ENCODE measurements around the gene TNS2.
"Not testable (repeated sequence)": the region's sequence is repeated elsewhere in the genome, so short reads cannot be mapped to it uniquely, and the experiment has no call there.

TNS2 gene

DNA sequence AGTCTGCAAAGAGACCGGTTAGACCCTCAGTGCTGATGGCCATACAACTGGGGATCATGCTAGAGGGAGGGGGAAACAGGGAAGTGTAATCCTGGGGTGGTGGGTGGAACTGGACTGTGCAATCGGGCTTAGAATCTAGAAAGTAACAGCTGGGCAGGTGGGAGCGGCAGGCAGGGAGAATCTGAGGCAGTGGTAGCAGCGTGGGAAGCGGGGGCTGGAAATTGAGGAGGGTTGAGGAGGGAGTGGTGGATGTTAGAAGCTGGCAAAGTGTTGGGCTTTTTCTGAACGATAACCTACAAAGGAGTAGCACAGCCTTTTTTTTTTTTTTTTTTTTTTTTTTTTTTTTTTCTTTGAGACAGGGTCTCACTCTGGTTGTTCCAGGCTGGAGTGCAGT, 44.5 kb downstream of the TNS2 start:
- no peak for DNase-seq
- Mint-ChIP-seq H3K4me3 (no peak overlapping the region), H3K27me3 (ENCODE audit: low read depth, poor library complexity) (peaks cover 62% of the 10 kb centered on the region), H3K27ac (no peak overlapping the region), H3K4me1 (peaks cover 44% of the 10 kb centered on the region), H3K36me3 (ENCODE audit: low read depth) (no peaks in the 10 kb centered on the region), H3K9me3 (no peaks in the 10 kb centered on the region)
- TF ChIP-seq, protein P1, sequence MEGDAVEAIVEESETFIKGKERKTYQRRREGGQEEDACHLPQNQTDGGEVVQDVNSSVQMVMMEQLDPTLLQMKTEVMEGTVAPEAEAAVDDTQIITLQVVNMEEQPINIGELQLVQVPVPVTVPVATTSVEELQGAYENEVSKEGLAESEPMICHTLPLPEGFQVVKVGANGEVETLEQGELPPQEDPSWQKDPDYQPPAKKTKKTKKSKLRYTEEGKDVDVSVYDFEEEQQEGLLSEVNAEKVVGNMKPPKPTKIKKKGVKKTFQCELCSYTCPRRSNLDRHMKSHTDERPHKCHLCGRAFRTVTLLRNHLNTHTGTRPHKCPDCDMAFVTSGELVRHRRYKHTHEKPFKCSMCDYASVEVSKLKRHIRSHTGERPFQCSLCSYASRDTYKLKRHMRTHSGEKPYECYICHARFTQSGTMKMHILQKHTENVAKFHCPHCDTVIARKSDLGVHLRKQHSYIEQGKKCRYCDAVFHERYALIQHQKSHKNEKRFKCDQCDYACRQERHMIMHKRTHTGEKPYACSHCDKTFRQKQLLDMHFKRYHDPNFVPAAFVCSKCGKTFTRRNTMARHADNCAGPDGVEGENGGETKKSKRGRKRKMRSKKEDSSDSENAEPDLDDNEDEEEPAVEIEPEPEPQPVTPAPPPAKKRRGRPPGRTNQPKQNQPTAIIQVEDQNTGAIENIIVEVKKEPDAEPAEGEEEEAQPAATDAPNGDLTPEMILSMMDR (IDR thresholded peaks at IDR 0.05) = no peak

DNA sequence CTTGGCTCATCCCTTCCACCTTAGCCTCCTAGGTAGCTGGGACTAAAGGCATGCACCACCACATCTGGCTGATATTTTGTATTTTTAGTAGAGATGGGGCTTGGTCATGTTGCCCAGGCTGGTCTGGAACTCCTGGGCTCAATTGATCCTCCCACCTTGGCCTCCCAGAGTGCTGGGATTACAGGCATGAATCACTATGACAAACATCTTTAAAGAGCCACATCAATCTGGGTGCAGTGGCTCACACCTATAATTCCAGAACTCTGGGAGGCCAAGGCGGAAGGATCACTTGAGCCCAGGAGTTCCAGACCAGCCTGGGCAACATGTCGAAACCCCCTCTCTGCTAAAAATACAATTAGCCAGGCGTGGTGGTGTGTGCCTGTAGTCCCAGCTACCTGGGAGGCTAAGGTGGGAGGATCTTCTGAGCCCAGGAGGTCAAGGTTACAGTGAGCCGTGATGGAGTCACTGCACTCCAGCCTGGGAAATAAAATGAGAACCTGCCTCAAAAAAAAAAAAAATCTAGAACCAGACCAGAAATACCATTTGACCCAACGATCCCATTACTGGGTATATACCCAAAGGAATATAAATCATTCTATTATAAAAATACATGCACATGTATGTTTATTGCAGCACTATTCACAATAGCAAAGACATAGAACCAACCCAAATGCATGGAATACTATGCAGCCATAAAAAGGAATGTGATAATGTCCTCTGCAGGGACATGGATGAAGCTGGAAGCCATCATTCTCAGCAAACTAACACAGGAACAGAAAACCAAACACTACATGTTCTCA, 45.1 kb downstream of the TNS2 start:
- not testable (repeated sequence) for H3K36me3 Mint-ChIP-seq (ENCODE audit: low read depth); DNase-seq; H3K4me3 Mint-ChIP-seq; H3K27ac Mint-ChIP-seq; H3K9me3 Mint-ChIP-seq
- H3K4me1 Mint-ChIP-seq = peaks cover 45% of the 10 kb centered on the region
- H3K27me3 Mint-ChIP-seq (ENCODE audit: low read depth, poor library complexity) = peaks cover 62% of the 10 kb centered on the region

DNA sequence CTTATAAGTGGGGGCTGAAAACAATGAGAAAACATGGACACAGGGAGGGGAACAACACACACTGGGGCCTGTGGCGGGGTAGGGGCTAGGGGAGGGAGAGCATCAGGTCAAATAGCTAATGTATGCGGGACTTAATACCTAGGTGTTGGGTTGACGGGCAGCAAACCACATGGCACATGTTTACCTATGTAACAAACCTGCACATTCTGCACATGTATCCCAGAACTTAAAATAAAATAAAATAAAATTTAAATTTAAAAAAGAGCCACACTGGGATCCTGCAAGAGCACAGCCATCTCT, 45.7 kb downstream of the TNS2 start:
- DNase-seq; H3K9me3 Mint-ChIP-seq; H3K27ac Mint-ChIP-seq; H3K4me3 Mint-ChIP-seq; H3K36me3 Mint-ChIP-seq (ENCODE audit: low read depth): not testable (repeated sequence)
- H3K27me3 Mint-ChIP-seq (ENCODE audit: low read depth, poor library complexity) = peaks cover 57% of the 10 kb centered on the region
- peaks cover 45% of the 10 kb centered on the region for H3K4me1 Mint-ChIP-seq

DNA sequence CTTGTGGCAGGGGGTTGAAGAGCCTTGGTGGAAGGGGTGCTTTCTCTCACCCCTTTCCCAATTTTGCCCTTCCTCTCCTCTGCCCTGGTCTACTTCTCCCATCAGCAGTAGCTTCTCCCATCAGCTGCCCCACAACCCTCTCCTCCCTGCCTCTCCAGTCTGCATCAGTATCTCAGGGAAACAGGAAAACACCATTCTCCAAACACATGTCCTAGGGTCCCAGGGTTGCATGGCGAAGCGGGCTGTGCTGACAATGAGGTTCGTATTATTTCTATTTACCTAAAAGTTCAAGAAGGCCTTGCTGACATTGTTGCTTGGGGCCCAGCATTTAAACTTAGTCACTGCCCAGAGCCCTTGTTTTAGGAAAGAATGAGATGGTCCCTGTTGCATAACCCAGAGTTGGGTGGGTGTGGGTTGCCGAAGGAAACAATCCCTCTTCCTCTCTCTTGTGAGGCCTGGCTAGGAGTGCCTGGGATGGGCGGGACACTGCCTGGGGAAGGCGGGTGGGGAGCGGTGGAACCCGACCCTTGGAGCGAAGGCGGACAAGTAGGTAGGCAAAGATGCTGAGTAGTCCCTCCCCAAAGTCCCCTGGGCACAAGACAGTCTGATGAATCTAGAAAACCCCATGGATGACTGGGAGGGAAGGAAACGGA, 46.4 kb downstream of the TNS2 start:
- TF ChIP-seq, protein P1 (IDR thresholded peaks at IDR 0.05) = no peak
- Mint-ChIP-seq H3K27me3 (ENCODE audit: low read depth, poor library complexity) (peaks cover 53% of the 10 kb centered on the region), H3K4me1 (peaks cover 46% of the 10 kb centered on the region), H3K36me3 (ENCODE audit: low read depth) (no peaks in the 10 kb centered on the region), H3K27ac (no peak overlapping the region), H3K4me3 (peak overlapping the region; percentile 87), H3K9me3 (no peaks in the 10 kb centered on the region)
- peak; percentile 38 for DNase-seq

DNA sequence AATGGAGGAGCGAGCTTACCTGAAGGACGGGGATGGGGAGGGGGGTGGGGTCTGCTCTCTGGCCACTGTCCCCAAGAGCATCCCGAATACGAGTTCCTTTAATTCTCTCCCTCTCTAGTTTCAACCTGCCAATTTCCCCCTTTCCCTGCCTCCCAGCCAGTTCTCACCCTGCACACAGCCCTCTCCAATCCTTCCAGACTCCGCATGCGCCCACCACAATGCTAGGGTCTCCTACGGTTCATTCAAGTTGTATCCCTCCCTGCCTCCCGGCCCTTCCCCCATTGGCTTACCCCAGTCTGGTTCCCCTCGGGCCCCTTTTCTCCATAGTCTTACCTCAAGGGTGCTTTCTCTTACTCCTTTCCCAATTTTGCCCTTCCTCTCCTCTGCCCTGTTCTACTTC, 46.9 kb downstream of the TNS2 start:
- Mint-ChIP-seq H3K9me3 (no peaks in the 10 kb centered on the region), H3K36me3 (ENCODE audit: low read depth) (no peaks in the 10 kb centered on the region), H3K27ac (no peak overlapping the region), H3K27me3 (ENCODE audit: low read depth, poor library complexity) (peaks cover 53% of the 10 kb centered on the region), H3K4me3 (peak overlapping the region; percentile 87), H3K4me1 (peaks cover 48% of the 10 kb centered on the region)
- DNase-seq = no peak
- TF ChIP-seq, protein P1 (IDR thresholded peaks at IDR 0.05) = no peak

DNA sequence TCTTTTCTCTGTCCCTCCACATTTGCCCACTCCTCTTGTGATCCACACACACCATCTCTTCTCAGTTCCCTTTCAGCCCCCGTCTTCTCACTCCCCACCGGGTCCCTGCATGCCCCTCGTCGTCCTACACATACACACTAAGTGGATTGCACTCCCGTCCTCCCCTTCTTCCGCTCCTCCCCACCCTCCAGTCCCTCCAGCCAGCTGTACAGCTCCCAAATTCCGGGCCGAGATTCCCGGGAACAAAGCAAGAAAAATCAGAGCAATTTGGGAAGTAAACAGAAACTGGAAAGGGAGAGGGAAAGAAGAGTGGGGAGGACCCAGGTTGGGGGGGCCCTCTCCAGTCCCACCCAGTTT, 47.3 kb downstream of the TNS2 start:
- peaks cover 53% of the 10 kb centered on the region for H3K27me3 Mint-ChIP-seq (ENCODE audit: low read depth, poor library complexity)
- peak overlapping the region; percentile 87 for H3K4me3 Mint-ChIP-seq
- no peak for DNase-seq
- H3K36me3 Mint-ChIP-seq (ENCODE audit: low read depth) = no peaks in the 10 kb centered on the region
- TF ChIP-seq, protein P1 (IDR thresholded peaks at IDR 0.05) = no peak
- H3K9me3 Mint-ChIP-seq = no peaks in the 10 kb centered on the region
- no peak overlapping the region for H3K27ac Mint-ChIP-seq
- H3K4me1 Mint-ChIP-seq = peaks cover 51% of the 10 kb centered on the region

Data from nephron progenitor cell (in vitro differentiated cells).